GM18867 (cell line): ENCODE data around the gene IFT122.
A peak's percentile ranks its signal among the peaks of the same experiment; 100 is the strongest.
"Not testable (repeated sequence)": the region's sequence is repeated elsewhere in the genome, so short reads cannot be mapped to it uniquely, and the experiment has no call there.

Experiments used
- ATAC-seq: cut with Tn5 transposase; IDR thresholded peaks from one replicate; pipeline ENCODE4 v1.9.1; 2021; ENCODE audit warnings: mild to moderate bottlenecking, moderate library complexity; ENCODE audit not compliant: unreplicated experiment

Gene IFT122

DNA sequence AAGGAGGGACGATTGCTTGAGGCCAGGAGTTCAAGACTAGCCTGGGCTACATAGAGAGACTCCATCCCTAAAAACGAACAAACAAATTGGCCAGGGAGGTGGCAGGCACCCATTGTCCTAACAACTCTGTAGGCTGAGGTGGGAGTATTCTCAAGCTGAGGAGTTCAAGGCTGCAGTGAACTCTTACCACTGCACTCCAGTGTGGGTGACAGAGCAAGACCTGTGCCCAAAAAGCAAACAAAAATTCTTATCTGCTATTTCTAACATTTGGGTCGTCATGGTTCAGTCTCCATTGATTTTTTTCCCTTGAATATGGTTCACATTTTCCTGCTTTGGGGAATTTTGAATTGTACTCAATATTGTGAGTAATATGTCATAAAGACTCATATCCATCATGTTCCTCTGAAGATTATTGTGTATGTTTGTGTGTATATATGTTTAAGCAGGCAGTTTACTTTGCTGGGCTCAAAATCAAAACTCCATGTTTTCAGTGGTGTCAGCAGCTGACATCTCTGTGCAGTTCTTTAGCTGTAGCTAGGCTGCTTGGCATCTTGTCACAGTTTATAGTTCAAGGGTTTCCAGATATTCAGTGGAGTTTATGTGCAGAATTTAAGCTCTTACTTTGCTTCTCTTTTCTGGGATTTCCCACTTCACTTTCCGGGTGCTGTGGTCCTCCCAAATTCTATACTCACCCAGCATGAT lies 33.2 kb downstream of the IFT122 start:
- no peak for ATAC-seq

DNA sequence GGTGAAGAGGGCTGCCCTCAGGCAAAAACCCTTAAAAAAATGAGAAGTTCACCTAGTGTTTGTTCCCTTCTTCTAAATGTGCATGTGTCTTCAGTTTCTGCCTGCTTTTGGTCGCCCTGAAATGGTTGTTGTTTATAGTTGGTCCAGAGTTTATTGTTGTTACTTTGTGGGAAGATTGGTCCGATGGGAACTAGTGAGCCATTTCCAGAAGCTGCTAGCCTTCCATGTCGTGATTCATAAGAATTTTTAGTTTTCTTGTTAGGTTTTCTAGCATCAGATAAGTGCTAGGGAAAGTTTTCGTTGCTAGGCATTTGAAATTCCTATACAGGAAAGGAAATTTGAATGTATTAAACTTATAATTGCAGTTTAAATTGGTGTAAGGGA lies 33.7 kb downstream of the IFT122 start:
- ATAC-seq: no peak

DNA sequence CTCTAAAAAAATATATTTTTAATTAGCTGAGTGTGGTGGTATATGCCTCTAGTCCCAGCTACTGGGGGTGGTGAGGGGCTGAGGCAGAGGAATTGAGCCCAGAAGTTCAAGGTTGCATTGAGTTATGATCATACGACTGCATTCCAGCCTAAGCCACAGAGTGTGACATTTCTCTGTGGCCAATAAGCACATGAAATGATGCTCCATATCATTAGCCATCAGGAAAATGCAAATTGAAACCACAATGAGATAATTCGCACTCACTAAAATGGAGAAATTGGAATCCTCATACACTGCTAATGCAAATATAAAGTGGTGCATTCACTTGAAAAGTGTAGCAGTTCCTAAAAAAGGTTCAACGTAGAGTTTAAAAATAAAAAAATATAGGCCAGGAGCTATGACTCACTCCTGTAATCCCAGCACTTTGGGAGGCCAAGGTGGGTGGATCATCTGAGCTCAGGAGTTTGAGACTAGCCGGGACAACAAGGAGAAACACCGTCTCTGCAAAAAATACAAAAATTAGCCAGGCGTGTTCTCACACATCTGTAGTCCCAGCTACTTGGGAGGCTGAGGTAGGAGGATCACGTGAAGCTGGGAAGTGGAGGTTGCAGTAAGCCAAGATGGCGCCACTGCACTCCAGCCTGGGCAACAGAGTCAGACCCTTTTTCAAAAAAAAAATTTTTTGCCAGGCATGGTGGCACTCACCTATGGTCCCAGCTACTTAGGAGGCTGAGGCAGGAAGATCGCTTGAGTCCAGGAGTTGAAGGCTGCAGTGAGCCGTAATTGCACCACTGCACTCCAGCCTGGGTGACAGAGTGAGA lies 35.2 kb downstream of the IFT122 start:
- ATAC-seq: no peak

DNA sequence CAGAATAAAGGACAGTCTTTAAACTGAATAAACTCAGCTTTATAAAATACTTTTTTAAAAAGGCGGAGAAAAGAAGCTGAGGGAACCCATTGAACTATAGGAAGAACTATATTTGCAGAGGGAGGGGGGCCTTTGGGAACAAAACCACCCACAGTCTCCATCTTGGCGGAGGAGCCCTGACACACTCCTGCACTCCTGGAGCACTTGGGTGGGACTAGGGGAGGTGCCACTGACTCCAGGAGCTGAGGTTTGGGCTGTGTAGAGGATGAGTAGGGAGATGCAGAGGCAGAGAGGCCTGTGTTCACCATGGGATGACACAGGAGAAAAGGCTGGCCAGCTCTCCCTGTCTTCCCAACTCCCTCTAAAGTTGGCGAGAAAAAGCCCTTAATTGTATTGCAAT lies 35.8 kb downstream of the IFT122 start:
- ATAC-seq: no peak

DNA sequence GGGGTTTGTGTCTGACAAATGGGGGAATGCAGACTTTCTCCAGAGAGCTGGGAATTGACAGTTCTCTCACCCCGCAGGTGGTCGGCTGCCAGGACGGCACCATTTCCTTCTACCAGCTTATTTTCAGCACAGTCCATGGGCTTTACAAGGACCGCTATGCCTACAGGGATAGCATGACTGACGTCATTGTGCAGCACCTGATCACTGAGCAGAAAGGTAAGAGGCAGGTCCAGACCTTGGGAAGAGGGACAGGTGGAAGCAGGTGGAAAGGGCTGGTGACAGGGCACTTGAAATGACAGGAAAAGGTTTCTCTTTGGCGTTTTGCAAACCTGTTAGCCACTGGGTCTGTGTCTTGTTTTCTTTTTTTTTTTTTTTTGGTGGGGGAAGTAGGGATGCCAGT lies 36.6 kb downstream of the IFT122 start:
- ATAC-seq: no peak

DNA sequence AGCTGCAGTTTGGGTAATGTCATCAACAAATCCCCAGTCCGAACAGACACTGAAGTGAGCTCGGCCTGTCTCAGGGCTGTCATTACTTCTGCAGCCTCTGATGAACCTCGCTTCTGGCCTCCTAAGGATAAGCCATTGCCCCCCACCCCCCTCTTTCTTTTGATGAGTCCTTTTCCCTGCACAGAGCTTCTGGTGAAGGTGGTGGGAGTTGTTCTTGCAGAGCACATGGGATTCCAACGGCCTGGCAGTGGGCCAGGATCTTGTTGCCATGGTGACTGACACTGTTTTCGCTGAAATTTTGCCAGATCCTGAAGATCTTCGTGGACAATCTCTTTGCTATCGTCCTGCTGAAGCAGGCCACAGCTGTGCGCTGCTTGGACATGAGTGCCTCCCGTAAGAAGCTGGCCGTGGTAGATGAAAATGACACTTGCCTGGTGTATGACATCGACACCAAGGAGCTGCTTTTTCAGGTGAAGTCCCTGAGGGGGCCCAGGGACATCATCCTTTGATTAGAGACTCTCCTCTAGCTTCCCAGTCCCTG lies 41.3 kb downstream of the IFT122 start:
- ATAC-seq: not testable (repeated sequence)

DNA sequence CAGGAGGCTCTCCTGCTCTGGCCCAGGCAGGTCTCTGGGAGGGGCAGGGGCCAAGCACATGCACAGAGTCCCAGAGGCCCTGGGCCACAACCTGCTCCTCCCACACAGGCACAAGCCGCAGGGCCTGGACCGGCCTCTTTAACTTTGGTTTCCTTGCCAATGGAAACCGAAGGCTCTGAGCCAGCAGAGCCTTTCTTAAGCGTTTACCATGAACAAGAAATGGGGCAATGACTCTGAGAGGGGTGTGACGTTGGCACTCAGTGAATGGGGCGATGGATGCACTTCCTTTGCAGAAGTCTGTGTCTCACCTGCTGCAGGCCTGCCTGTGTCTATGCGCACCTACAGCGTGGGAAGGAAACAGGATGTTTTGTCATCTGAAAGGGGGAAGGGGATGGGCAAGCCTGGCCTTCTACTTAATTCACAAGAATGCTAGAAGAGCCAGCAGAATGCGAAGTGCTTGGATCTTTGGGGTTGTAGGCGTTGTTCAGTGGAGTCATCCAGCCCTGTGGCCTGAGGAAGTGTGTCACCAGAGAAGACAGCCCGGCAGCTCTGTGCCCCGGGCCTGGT lies 41.8 kb downstream of the IFT122 start:
- no peak for ATAC-seq

DNA sequence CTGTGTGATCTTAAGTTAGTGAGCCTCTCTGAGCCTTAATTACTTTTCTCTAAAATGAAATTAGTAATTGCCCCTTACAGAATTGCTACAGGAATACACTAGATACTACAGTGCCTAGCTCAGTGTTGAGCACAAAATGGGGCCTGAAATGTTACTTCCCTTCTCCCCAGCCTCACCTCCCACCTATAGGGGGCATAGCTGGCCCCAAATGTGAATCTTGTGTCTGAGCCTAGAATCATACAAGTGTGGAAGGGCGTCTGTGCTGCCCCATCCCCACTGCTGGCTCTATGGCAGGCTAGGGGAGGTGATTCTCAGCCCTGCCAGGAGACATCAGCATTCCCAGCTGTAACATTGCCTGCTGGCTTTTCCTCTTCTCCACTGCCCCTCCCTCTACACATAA lies 42.7 kb downstream of the IFT122 start:
- ATAC-seq: no peak

DNA sequence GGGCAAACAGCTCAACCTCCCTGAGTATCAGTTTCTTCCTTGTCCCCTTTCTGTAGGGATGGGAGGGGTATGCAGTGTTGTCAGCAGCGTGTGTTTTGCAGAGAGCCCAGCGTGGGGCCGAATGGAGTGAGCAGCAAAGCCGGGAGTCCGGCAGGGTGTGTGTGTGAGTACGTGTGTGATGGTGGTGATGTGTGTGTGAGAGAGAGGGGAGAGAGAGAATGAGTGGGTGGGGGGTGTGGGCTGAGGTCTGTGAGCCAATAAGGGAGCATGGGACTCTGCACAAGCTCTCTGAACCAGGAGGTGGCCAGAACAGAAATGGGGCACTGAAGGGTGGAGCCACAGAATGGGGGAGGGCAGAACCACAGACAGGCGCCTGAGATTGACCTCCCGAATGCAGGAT lies 43.8 kb downstream of the IFT122 start:
- ATAC-seq: no peak

DNA sequence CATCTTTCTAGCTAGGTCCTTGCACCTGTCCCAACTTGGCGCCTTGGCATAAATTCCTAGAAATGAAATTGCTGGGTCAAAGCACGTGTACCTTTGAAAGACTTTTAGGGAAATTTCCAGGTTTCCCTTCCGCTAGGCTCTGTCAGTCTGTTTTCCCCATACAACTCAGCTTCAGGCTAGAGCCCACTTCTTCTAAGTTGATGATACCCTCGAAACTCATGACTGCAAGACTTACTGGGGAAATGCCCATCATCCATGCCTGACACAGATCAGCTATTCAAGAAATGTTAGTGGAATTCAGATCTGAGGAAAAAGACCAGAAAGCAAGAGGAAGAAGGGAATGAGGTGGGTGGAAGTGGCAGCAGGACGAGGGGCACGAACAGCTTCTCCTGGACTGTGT lies 45.1 kb downstream of the IFT122 start:
- not testable (repeated sequence) for ATAC-seq

DNA sequence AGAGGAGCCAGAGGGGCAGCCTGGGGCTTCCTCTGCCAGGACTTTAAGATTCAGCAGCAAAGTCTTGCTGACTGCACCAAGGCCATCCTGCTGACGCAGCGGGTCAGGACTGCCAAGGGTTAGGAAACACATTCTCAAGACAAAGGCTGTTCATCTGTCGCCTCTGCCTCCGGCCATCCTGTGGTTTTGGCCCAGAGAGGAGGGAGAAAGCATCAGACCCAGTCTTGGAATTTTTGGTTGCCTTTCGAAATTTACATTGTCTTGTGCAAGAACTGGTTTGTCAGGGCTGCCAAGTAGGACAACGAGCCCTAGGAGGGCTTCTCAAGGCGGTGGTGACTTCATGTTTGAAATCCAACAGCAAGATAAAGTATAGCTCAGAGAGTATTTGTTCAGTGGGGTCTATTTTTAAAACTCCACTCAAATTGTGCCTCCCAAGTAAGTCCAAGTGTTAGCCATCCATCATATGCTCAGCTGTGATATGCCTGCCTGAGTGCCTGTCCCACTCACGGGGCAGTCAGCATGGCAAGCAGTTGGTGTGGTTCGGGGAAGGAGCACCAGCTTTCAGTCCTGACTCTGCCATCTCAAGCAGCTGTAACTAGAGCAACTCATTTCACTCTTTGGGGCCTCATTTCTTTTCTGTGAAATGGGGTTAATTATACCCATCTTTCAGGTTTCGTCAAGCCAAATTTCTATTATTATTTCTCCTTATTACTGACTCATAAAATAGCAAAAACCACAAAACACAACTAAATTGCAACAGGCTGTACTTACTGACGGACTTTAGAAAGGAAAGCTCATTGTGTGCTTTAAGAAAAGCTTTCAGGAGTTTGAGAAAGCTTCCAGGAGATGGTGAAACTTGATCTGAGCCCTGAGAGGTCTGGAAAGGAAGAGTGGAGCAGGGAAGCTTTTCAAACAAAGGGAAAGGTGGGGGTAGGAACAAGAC lies 46.0 kb downstream of the IFT122 start:
- ATAC-seq: peak; percentile 43

DNA sequence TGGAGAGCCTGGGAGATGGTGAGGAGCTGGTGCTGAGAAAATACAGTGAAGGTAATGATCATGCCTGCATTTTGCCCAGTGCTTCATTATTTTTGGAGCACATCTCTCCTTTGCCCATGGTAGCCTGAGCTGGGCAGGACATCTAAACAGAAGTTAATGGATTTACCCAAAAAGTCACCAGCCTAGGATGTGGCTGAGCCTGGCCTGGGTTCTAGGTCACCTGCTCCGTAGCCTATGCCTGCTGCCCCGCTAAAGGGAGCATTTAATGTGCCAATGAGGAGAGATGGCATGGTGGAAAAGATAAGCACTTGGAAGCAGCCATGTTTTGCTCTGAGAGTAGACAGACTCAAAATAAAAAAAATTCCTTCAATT lies 46.6 kb downstream of the IFT122 start:
- no peak for ATAC-seq

DNA sequence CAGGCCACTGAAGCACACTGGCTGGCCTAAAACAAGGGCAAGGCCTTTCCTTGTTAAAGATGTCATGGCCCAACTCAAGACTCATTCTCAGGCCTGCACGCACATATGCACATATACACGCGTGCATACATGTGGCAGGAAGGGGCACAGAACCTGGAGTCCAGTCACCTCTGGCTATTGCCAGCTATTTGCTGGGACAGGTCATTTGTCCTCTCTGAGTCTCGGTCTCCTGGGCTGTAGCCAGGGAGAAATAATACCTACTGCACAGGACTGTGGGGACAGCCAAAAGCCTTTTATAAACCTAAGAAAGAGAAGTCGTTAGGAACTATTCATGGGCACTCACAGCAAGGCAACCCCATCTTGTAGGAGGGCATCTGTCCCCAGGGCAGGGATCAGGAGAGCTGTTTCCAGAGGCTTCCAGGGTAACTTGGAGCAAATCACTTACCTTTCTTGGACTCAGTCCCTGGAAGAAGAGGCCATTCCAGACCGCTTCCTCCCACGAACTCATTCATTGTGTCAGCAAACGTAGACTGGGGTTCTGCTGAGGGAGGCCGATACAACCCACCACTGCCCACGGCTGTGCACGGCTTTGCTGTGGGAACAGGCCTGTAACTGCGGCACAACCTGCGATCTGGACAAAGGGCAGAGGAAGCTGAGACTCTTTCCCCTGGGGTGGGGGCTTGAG lies 47.3 kb downstream of the IFT122 start:
- ATAC-seq: no peak

DNA sequence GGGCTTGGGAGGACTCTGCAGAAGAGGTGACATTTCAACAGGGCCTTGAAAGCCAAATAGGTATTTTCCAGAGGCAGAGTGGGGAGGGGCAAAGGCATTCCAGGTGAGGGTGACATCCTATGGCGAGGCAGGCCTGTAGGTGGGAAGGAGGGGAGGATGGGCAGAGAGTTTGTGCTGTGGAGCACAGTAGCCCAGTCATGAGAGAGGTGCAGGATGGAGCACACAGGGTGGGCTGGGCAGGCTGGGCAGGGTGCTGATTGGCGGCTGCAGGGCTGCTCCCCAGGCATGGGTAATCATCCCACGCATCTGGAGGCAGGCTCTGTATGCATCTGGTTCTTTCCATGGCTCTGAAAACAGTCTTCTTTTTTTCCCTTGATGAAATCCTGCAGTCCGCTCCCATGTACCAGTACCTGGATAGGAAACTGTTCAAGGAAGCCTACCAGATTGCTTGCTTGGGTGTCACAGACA lies 47.9 kb downstream of the IFT122 start:
- ATAC-seq: not testable (repeated sequence)

DNA sequence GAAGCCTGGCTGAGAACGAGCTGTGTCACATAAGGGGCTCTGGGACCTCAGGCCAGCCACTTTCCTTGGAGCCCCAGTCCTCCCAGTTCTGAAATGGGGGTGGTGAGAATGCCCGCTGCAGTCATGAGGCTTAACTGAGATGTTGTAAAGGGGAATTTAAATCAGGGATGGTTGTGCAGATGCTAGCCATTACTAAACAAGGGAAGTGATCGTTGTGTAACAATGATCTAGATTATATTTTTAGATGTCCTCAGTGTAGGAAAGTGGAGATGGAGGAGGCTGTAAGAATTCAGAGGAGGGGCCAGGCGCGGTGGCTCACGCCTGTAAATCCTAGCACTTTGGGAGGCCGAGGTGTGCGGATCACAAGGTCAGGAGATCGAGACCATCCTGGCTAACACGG lies 49.2 kb downstream of the IFT122 start:
- ATAC-seq: not testable (repeated sequence)

DNA sequence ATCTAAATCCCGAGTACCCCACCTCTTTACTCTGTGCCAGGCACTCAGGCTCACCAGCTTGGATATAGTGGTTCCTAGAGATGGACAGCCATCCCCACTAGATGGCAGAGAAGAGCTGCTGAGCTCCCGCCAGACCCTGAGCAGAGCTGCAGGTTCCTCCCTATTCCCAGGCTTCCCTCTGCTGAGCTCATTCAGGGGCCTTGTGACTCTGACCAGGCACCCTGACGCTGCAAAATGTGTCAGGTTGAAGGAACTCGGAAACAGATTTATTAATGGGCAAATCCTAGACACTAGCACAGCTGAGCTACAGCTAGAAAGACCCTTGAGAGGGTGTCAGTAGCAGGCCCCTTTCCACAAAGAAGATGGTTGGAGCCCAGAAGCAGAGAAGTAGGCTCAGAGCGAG lies 50.2 kb downstream of the IFT122 start:
- ATAC-seq: peak; percentile 72

DNA sequence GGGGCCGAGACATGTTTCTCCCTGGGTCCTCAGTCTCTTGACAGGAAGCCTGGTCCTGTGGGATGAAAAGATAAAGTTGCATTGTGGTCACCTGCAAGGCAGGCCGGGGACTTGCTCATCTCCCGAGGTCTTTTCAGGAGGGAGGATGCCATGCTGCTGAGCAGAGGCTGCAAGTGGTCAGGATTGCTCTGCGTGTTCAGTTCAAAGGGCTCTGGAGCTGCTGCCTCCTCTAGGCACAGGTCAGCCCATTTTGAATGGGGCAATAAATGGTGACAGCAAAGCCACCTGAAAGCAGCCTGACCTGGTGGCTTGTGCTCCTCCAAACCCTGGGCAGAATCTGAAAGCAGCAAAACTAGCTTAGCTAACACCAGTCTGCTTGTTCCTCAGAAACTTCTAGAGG lies 51.1 kb downstream of the IFT122 start:
- not testable (repeated sequence) for ATAC-seq

DNA sequence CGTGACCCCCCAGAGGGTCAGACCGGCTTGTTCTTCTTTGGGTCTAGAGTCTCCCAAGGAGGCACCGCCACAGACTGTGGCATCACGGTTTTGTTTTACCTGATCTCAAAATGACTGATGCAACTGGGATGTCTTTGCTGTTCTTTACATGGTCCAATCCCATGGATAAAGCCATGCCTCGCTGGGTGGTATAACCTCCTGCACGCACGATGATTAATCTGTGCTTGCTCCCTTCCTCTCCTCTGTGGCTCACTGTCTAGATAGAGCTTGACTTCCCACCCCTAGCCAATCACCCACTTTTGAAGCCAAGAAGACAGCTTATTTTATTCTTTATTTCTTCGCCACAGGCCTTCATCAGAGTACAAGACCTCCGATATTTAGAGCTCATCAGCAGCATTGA lies 51.8 kb downstream of the IFT122 start:
- ATAC-seq: no peak

DNA sequence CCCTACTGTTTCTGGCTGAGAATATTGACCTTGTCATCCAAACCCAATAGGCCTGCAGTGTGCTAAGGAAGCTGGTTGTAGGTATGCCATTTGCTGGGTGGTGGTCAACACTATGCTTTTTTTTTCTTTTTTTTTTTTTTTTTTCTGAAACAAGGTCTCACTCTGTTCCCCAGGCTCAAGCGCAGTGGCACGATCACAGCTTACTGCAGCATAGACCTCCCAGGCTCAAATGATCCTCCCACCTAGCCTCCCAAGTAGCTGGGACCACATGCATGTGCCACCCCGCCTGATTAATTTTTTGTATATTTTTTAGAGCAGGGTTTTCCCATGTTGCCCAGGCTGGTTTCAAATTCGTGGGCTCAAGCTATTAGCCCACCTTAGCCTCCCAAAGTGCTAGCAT lies 52.7 kb downstream of the IFT122 start:
- no peak for ATAC-seq

DNA sequence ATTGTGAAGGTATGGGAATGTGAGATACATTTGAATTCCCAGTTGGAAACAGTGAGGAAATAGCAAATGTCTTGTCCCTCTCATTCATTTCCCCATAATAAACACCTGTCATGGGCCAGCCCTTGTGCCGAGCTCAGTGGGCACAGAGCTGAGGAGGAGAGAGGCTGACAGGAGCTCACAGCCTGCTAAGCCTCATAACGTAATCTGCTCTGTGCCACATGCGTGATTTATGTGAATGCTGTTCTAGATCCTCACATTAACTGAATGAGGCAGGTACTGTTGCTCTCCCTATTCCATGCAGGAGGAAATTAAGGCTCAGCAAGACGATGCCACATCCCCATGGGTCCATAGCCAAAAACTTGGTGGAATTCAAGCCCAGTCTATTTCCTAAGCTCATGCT lies 53.2 kb downstream of the IFT122 start:
- no peak for ATAC-seq
